WTC11 (cell line): ENCODE measurements around the gene UHMK1. TPM values are rescaled to one million over a fixed set of nuclear protein-coding genes. Genes with fewer than 3 reads are reported as not detected.

ENCODE experiments used
- ATF2 ChIP-seq: sonication (generic); formaldehyde crosslinking; IDR thresholded peaks from 2 replicates; pipeline ENCODE4 v1.8.1; 2022; ENCODE audit warnings: low read depth, missing genetic modification reagents, borderline replicate concordance
- CTCF ChIP-seq: fragments of 200-600 bp; IDR thresholded peaks from 2 replicates; pipeline ENCODE4 v1.8.0; 2022; ENCODE audit warnings: antibody characterized with exemption
- ESRRA ChIP-seq: sonication (generic); formaldehyde crosslinking; IDR thresholded peaks from 2 replicates; pipeline ENCODE4 v1.8.1; 2022; ENCODE audit warnings: mild to moderate bottlenecking, missing genetic modification reagents, borderline replicate concordance
- FOXP1 ChIP-seq: sonication (generic); formaldehyde crosslinking; IDR thresholded peaks from 2 replicates; pipeline ENCODE4 v1.8.0; 2022; ENCODE audit warnings: missing genetic modification reagents, mild to moderate bottlenecking, moderate library complexity, borderline replicate concordance
- GABPB1 ChIP-seq: sonication (generic); formaldehyde crosslinking; IDR thresholded peaks from 2 replicates; pipeline ENCODE4 v1.8.1; 2023; ENCODE audit warnings: mild to moderate bottlenecking, missing genetic modification reagents
- GTF2I ChIP-seq: fragments of 250-450 bp; sonication (Bioruptor Pico); conservative IDR thresholded peaks from 2 replicates; pipeline ENCODE4 v1.4.0; 2021; ENCODE audit warnings: mild to moderate bottlenecking
- MAX ChIP-seq: sonication (generic); formaldehyde crosslinking; IDR thresholded peaks from 2 replicates; pipeline ENCODE4 v1.8.0; 2022; ENCODE audit warnings: mild to moderate bottlenecking, missing genetic modification reagents
- MLX ChIP-seq: sonication (generic); formaldehyde crosslinking; IDR thresholded peaks from 2 replicates; pipeline ENCODE4 v1.8.1; 2023; ENCODE audit warnings: mild to moderate bottlenecking, missing genetic modification reagents, moderate library complexity
- MYBL2 ChIP-seq: sonication (generic); formaldehyde crosslinking; IDR thresholded peaks from 2 replicates; pipeline ENCODE4 v1.8.1; 2023; ENCODE audit warnings: mild to moderate bottlenecking, moderate library complexity, missing genetic modification reagents
- NR2C2 ChIP-seq: sonication (generic); formaldehyde crosslinking; IDR thresholded peaks from 2 replicates; pipeline ENCODE4 v1.8.0; 2022; ENCODE audit warnings: mild to moderate bottlenecking, missing genetic modification reagents
- NR3C1 ChIP-seq: sonication (generic); formaldehyde crosslinking; conservative IDR thresholded peaks from 2 replicates; pipeline ENCODE4 v1.8.1; 2023; ENCODE audit warnings: low read depth, mild to moderate bottlenecking, missing genetic modification reagents
- PRDM15 ChIP-seq: sonication (generic); formaldehyde crosslinking; IDR thresholded peaks from 2 replicates; pipeline ENCODE4 v1.8.0; 2022; ENCODE audit warnings: missing genetic modification reagents
- RELA ChIP-seq: sonication (generic); formaldehyde crosslinking; IDR thresholded peaks from 2 replicates; pipeline ENCODE4 v1.8.1; 2022; ENCODE audit warnings: missing genetic modification reagents, mild to moderate bottlenecking, borderline replicate concordance
- RORB ChIP-seq: fragments of 250-450 bp; sonication (Bioruptor Pico); IDR thresholded peaks from 2 replicates; pipeline ENCODE4 v1.9.0; 2021; ENCODE audit warnings: mild to moderate bottlenecking
- SP1 ChIP-seq: sonication (generic); formaldehyde crosslinking; conservative IDR thresholded peaks from 2 replicates; pipeline ENCODE4 v1.8.1; 2022; ENCODE audit warnings: missing genetic modification reagents
- TEAD1 ChIP-seq: sonication (generic); formaldehyde crosslinking; IDR thresholded peaks from 2 replicates; pipeline ENCODE4 v1.8.0; 2022; ENCODE audit warnings: mild to moderate bottlenecking, missing genetic modification reagents
- TEAD4 ChIP-seq: sonication (generic); formaldehyde crosslinking; IDR thresholded peaks from 2 replicates; pipeline ENCODE4 v1.8.0; 2022; ENCODE audit warnings: mild to moderate bottlenecking, missing genetic modification reagents
- TP53 ChIP-seq: sonication (generic); formaldehyde crosslinking; IDR thresholded peaks from 2 replicates; pipeline ENCODE4 v1.8.1; 2023; ENCODE audit warnings: mild to moderate bottlenecking, missing genetic modification reagents
- USF1 ChIP-seq: sonication (generic); formaldehyde crosslinking; IDR thresholded peaks from 2 replicates; pipeline ENCODE4 v1.8.0; 2022; ENCODE audit warnings: mild to moderate bottlenecking, missing genetic modification reagents
- ZBTB21 ChIP-seq: sonication (generic); formaldehyde crosslinking; IDR thresholded peaks from 2 replicates; pipeline ENCODE4 v1.8.1; 2023; ENCODE audit warnings: mild to moderate bottlenecking, missing genetic modification reagents, borderline replicate concordance
- ZBTB43 ChIP-seq: sonication (generic); formaldehyde crosslinking; IDR thresholded peaks from 2 replicates; pipeline ENCODE4 v1.8.1; 2023; ENCODE audit warnings: mild to moderate bottlenecking, missing genetic modification reagents
- ZNF232 ChIP-seq: sonication (generic); formaldehyde crosslinking; IDR thresholded peaks from 2 replicates; pipeline ENCODE4 v1.8.0; 2022; ENCODE audit warnings: mild to moderate bottlenecking, missing genetic modification reagents
- ZNF416 ChIP-seq: fragments of 250-450 bp; sonication (Bioruptor Pico); IDR thresholded peaks from 2 replicates; pipeline ENCODE4 v1.9.0; 2021; ENCODE audit warnings: mild to moderate bottlenecking, inconsistent platforms
- ZNF425 ChIP-seq: fragments of 250-450 bp; sonication (Bioruptor Pico); conservative IDR thresholded peaks from 2 replicates; pipeline ENCODE4 v1.9.0; 2021; ENCODE audit warnings: mild to moderate bottlenecking
- ZNF512 ChIP-seq: sonication (generic); formaldehyde crosslinking; IDR thresholded peaks from 2 replicates; pipeline ENCODE4 v1.8.1; 2022; ENCODE audit warnings: missing genetic modification reagents, borderline replicate concordance
- total RNA-seq: library from RNA; stranded (reverse); gene quantifications from 3 replicates; pipeline ENCODE4 v1.2.3, GENCODE V29; 2021

The UHMK1 gene
- total RNA-seq, 1 experiment from 2014 or later = 20.0 TPM

- TF ChIP-seq CTCF = no peak
- TF ChIP-seq GTF2I (CRISPR knock-in tag) = no peak
- TF ChIP-seq TEAD4 (CRISPR knock-in tag) = no peak
- no peak for TF ChIP-seq ZBTB43
- no peak for TF ChIP-seq ZNF425
- TF ChIP-seq PRDM15 (CRISPR knock-in tag) = no peak
- no peak for TF ChIP-seq ZNF512 (CRISPR knock-in tag)
- no peak for TF ChIP-seq ESRRA (CRISPR knock-in tag)
- TF ChIP-seq ATF2 (CRISPR knock-in tag) = no peak
- TF ChIP-seq TEAD1 (CRISPR knock-in tag) = 0 out of 2 replicates have a peak, but pooled peaks have one; percentile 17
- no peak for TF ChIP-seq RELA (CRISPR knock-in tag)
- no peak for TF ChIP-seq ZNF416 (CRISPR knock-in tag)
- TF ChIP-seq NR2C2 = no peak
- TF ChIP-seq FOXP1 (CRISPR knock-in tag) = peak; percentile 83
- TF ChIP-seq NR3C1 (CRISPR knock-in tag) = no peak
- no peak for TF ChIP-seq MLX (CRISPR knock-in tag)
- no peak for TF ChIP-seq GABPB1 (CRISPR knock-in tag)
- TF ChIP-seq TP53 = no peak
- 0 out of 2 replicates have a peak, but pooled peaks have one; percentile 30 for TF ChIP-seq SP1 (CRISPR knock-in tag)
- no peak for TF ChIP-seq USF1 (CRISPR knock-in tag)
- TF ChIP-seq MYBL2 (CRISPR knock-in tag) = peak; percentile 70; the same call in 1 of the 2 replicates
- no peak for TF ChIP-seq ZBTB21
- TF ChIP-seq RORB (CRISPR knock-in tag) = no peak
- TF ChIP-seq ZNF232 = peak; percentile 86
- TF ChIP-seq MAX (CRISPR knock-in tag) = peak; percentile 64
These were observed at the start of gene UHMK1 (continued) for GRCh38 chr1:162497723-162498495.
